Measurements from ENCODE around the gene SETBP1.

The SETBP1 gene

GRCh38 chr18:44941516-44941915, 260.8 kb downstream of the SETBP1 start:
- no peak for DNase-seq (ENCODE audit: low read depth)

- no peak for DNase-seq (ENCODE audit: low read depth)
Observed at GRCh38 chr18:44942073-44942472, 261.4 kb downstream of the SETBP1 start.

- DNase-seq (ENCODE audit: low read depth): peak; percentile 76
Observed at GRCh38 chr18:44943311-44943881, 262.7 kb downstream of the SETBP1 start.

GRCh38 chr18:44944461-44944860, 263.8 kb downstream of the SETBP1 start:
- DNase-seq (ENCODE audit: low read depth): no peak

- DNase-seq (ENCODE audit: low read depth): no peak
Observed at GRCh38 chr18:44945888-44946401, 265.3 kb downstream of the SETBP1 start.

GRCh38 chr18:44946529-44947113, 265.9 kb downstream of the SETBP1 start:
- DNase-seq (ENCODE audit: low read depth): no peak

GRCh38 chr18:44949967-44950366, 269.3 kb downstream of the SETBP1 start:
- no peak for DNase-seq (ENCODE audit: low read depth)

GRCh38 chr18:44950685-44951195, 270.1 kb downstream of the SETBP1 start:
- no peak for DNase-seq (ENCODE audit: low read depth)

- no peak for DNase-seq (ENCODE audit: low read depth)
Observed at GRCh38 chr18:44951748-44952147, 271.1 kb downstream of the SETBP1 start.

GRCh38 chr18:44954257-44954656, 273.6 kb downstream of the SETBP1 start:
- no peak for DNase-seq (ENCODE audit: low read depth)

- no peak for DNase-seq (ENCODE audit: low read depth)
Observed at GRCh38 chr18:44955825-44956224, 275.1 kb downstream of the SETBP1 start.

- DNase-seq (ENCODE audit: low read depth): no peak
Observed at GRCh38 chr18:44957025-44957424, 276.3 kb downstream of the SETBP1 start.

- no peak for DNase-seq (ENCODE audit: low read depth)
Observed at GRCh38 chr18:44957461-44957860, 276.8 kb downstream of the SETBP1 start.

GRCh38 chr18:44958040-44958439, 277.4 kb downstream of the SETBP1 start:
- no peak for DNase-seq (ENCODE audit: low read depth)

- no peak for DNase-seq (ENCODE audit: low read depth)
Observed at GRCh38 chr18:44958455-44958854, 277.8 kb downstream of the SETBP1 start.

GRCh38 chr18:44959013-44959412, 278.3 kb downstream of the SETBP1 start:
- no peak for DNase-seq (ENCODE audit: low read depth)

GRCh38 chr18:44960580-44960979, 279.9 kb downstream of the SETBP1 start:
- DNase-seq (ENCODE audit: low read depth): no peak

GRCh38 chr18:44961288-44961995, 280.8 kb downstream of the SETBP1 start:
- no peak for DNase-seq (ENCODE audit: low read depth)

GRCh38 chr18:44967599-44967998, 286.9 kb downstream of the SETBP1 start:
- DNase-seq (ENCODE audit: low read depth): no peak

- DNase-seq (ENCODE audit: low read depth): no peak
Observed at GRCh38 chr18:44968336-44968735, 287.6 kb downstream of the SETBP1 start.

GRCh38 chr18:44969214-44969795, 288.6 kb downstream of the SETBP1 start:
- DNase-seq (ENCODE audit: low read depth): no peak

GRCh38 chr18:44973282-44973681, 292.6 kb downstream of the SETBP1 start:
- DNase-seq (ENCODE audit: low read depth): no peak

- DNase-seq (ENCODE audit: low read depth): no peak
Observed at GRCh38 chr18:44974174-44974573, 293.5 kb downstream of the SETBP1 start.
